HG03442 (cell line): Measurements from ENCODE around the gene TMEM178A.
A peak's percentile ranks its signal among the peaks of the same experiment; 100 is the strongest.

Source experiments
- ATAC-seq: cut with Tn5 transposase; IDR thresholded peaks from one replicate; pipeline ENCODE4 v1.9.1; 2021; ENCODE audit warnings: mild to moderate bottlenecking, moderate library complexity; ENCODE audit not compliant: unreplicated experiment

TMEM178A gene

GRCh38 chr2:39708003-39708402 is 42.3 kb downstream of the TMEM178A start:
- ATAC-seq: no peak

- no peak for ATAC-seq
Measured at GRCh38 chr2:39710807-39711206, 45.1 kb downstream of the TMEM178A start.

GRCh38 chr2:39712953-39713352 is 47.2 kb downstream of the TMEM178A start:
- no peak for ATAC-seq

GRCh38 chr2:39715095-39715494 is 49.4 kb downstream of the TMEM178A start:
- ATAC-seq: no peak

GRCh38 chr2:39715822-39716221 is 50.1 kb downstream of the TMEM178A start:
- ATAC-seq: no peak

- ATAC-seq: no peak
Measured at GRCh38 chr2:39717067-39717466, 51.4 kb downstream of the TMEM178A start.

GRCh38 chr2:39718483-39718882 is 52.8 kb downstream of the TMEM178A start:
- ATAC-seq: no peak

GRCh38 chr2:39719317-39719716 is 53.6 kb downstream of the TMEM178A start:
- ATAC-seq: no peak

- ATAC-seq: no peak
Measured at GRCh38 chr2:39720970-39721369, 55.3 kb downstream of the TMEM178A start.

- no peak for ATAC-seq
Measured at GRCh38 chr2:39723497-39723896, 57.8 kb downstream of the TMEM178A start.

- ATAC-seq: peak; percentile 40
Measured at GRCh38 chr2:39723946-39724827, 58.5 kb downstream of the TMEM178A start.

- ATAC-seq: no peak
Measured at GRCh38 chr2:39724828-39725144, 59.1 kb downstream of the TMEM178A start.

GRCh38 chr2:39725401-39725800 is 59.7 kb downstream of the TMEM178A start:
- ATAC-seq: no peak

GRCh38 chr2:39728085-39728484 is 62.4 kb downstream of the TMEM178A start:
- ATAC-seq: peak; percentile 40

- peak; percentile 48 for ATAC-seq
Measured at GRCh38 chr2:39728941-39729351, 63.2 kb downstream of the TMEM178A start.

GRCh38 chr2:39730276-39730675 is 64.6 kb downstream of the TMEM178A start:
- ATAC-seq: no peak

- ATAC-seq: peak; percentile 46
Measured at GRCh38 chr2:39730685-39731302, 65.1 kb downstream of the TMEM178A start.

GRCh38 chr2:39731546-39731945 is 65.8 kb downstream of the TMEM178A start:
- no peak for ATAC-seq

- no peak for ATAC-seq
Measured at GRCh38 chr2:39732482-39732881, 66.8 kb downstream of the TMEM178A start.

- ATAC-seq: no peak
Measured at GRCh38 chr2:39733070-39733674, 67.5 kb downstream of the TMEM178A start.

GRCh38 chr2:39734445-39734844 is 68.7 kb downstream of the TMEM178A start:
- ATAC-seq: no peak

GRCh38 chr2:39735648-39736047 is 69.9 kb downstream of the TMEM178A start:
- ATAC-seq: no peak
